Rectal smooth muscle tissue (tissue), 1 donor: Measurements from ENCODE around the gene PRR7.
A peak's percentile ranks its signal among the peaks of the same experiment; 100 is the strongest.

Experiments used
- H3K27ac ChIP-seq: one replicate; pipeline ENCODE4 v1.7.0; 2013; ENCODE audit warnings: low read depth, low read length, inconsistent platforms
- H3K27me3 ChIP-seq: one replicate; pipeline ENCODE4 v1.7.0; 2013; ENCODE audit warnings: low read length; ENCODE audit not compliant: control insufficient read depth, insufficient read depth
- H3K36me3 ChIP-seq: one replicate; pipeline ENCODE4 v1.7.0; 2013; ENCODE audit warnings: low read length; ENCODE audit not compliant: control insufficient read depth, insufficient read depth
- H3K4me1 ChIP-seq: one replicate; pipeline ENCODE4 v1.7.0; 2013; ENCODE audit warnings: low read length; ENCODE audit not compliant: control insufficient read depth, insufficient read depth
- H3K4me3 ChIP-seq: one replicate; pipeline ENCODE4 v1.7.0; 2013; ENCODE audit warnings: low read length
- H3K9ac ChIP-seq: one replicate; pipeline ENCODE4 v1.7.0; 2013; ENCODE audit warnings: low read length

Gene PRR7

GRCh38 chr5:177427211-177427822, 19.3 kb upstream of the PRR7 start:
- no peaks in the 10 kb centered on the region for H3K27me3 ChIP-seq
- peaks cover 11% of the 10 kb centered on the region for H3K4me1 ChIP-seq
- peak overlapping the region; percentile 87 for H3K9ac ChIP-seq
- H3K4me3 ChIP-seq = peak overlapping the region; percentile 81
- H3K27ac ChIP-seq = peak overlapping the region; percentile 84
- H3K36me3 ChIP-seq = peaks cover 8% of the 10 kb centered on the region

DNA sequence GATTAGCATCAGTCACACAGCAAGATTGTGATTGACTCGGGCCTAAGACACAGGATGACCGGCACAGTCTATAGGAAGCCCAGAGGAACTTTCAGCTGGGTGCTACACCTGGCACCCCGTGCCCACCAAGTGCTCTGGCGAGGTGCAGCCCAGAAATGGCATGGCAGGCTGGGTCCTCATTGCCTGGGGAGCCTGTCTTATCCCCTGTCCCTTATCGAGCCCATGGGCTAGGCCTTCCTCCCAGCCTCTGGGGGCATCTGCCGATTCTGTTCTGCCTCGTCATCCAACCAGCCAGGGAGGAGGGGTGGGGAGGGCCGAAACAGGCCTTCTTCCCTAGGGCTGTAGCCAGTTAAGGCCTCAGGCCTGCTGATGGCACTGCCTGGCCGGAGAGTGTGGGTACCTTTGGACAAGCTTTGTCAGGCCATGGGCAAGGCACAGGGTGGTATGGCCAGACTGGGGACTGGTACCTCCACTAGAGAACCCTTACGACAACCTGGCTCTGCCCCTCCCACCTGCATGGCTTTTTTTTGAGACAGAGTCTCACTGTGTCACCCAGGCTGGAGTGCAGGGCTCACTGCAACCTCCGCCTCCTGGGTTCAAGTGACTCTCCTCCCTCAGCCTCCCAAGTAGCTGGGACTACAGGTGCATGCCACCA, 18.6 kb upstream of the PRR7 start:
- H3K9ac ChIP-seq = no peak overlapping the region
- peaks cover 11% of the 10 kb centered on the region for H3K4me1 ChIP-seq
- peak overlapping the region; percentile 81 for H3K4me3 ChIP-seq
- H3K36me3 ChIP-seq = peaks cover 11% of the 10 kb centered on the region
- H3K27ac ChIP-seq = no peak overlapping the region
- no peaks in the 10 kb centered on the region for H3K27me3 ChIP-seq

DNA sequence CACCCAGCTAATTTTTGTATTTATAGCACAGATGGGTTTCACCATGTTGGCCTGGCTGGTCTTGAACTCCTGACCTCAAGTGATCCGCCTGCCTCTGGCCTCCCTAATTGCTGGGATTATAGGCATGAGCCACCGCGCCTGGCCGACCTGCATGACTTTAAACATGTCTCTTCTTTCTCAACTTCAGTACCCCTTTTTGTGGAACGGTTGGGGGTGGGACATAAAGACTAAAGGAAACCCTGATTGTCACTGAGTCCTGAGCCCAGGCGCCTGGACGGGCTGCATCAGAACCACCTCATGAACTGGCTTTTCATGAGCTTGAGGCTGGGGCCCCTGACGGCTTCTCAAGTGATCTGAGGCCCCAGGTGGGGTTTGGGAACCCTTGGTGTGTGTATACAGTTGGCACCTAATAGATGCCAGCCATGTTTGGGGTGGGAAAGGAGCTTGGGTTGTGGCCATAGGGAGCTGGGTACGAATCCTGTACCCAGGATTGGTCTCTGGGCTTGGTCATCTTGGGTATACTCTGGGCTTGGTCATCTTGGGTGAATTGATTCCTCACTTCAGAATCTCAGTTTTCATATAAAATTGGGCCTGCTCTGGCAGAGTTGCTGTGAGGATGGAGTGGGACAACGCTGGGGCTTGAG, 17.9 kb upstream of the PRR7 start:
- H3K4me1 ChIP-seq = peaks cover 11% of the 10 kb centered on the region
- no peaks in the 10 kb centered on the region for H3K27me3 ChIP-seq
- no peak overlapping the region for H3K27ac ChIP-seq
- H3K9ac ChIP-seq = no peak overlapping the region
- peaks cover 14% of the 10 kb centered on the region for H3K36me3 ChIP-seq
- H3K4me3 ChIP-seq = no peak overlapping the region

DNA sequence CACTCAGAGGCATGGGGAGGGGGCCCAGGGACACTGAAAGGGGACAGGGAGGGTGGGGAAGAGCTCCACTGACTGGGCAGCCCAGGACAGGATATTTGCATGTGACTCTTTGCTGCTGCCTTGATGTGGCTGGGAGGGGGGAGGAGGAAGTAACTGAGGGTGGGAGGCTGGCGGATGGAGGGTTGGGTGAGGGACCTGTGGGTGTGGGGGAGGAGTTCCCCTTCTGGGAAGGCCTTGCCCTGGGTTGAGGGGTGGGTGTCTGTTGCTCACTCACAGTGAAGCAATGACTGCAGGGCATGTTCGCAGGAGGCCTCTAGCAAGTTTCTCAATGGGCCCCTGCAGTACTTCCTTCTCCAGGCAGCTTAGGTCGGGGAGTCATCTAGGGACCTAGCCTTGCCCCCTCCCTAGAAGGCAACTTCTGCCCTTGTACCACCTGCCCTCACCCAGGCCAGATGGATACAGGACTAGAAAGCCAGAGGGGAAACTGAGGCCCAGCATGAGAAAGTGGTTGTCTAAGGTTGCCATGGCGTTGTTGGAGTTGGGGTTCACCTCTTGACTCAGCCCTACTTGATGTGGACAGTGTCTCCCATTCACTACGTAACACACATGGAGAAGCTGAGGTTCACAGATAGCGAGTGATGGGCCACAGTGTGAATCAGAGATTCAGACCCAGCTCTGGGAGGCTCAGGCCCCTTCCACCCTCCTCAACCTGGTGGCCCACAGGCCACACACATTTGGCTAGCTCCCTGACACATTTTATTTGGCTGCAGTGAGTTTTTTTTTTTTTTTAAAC, 17.2 kb upstream of the PRR7 start:
- Histone ChIP-seq H3K4me3 (no peak overlapping the region), H3K36me3 (peaks cover 19% of the 10 kb centered on the region), H3K9ac (no peak overlapping the region), H3K27me3 (no peaks in the 10 kb centered on the region), H3K27ac (no peak overlapping the region), H3K4me1 (peaks cover 11% of the 10 kb centered on the region)

- Histone ChIP-seq H3K4me1 (peaks cover 11% of the 10 kb centered on the region), H3K4me3 (no peak overlapping the region), H3K36me3 (peaks cover 23% of the 10 kb centered on the region), H3K27me3 (no peaks in the 10 kb centered on the region), H3K27ac (no peak overlapping the region), H3K9ac (no peak overlapping the region)
Observed at GRCh38 chr5:177430140-177430951, 16.3 kb upstream of the PRR7 start.

GRCh38 chr5:177430972-177431316, 15.7 kb upstream of the PRR7 start:
- Histone ChIP-seq H3K27ac (no peak overlapping the region), H3K36me3 (peaks cover 25% of the 10 kb centered on the region), H3K27me3 (no peaks in the 10 kb centered on the region), H3K4me1 (peaks cover 7% of the 10 kb centered on the region), H3K9ac (no peak overlapping the region), H3K4me3 (no peak overlapping the region)

DNA sequence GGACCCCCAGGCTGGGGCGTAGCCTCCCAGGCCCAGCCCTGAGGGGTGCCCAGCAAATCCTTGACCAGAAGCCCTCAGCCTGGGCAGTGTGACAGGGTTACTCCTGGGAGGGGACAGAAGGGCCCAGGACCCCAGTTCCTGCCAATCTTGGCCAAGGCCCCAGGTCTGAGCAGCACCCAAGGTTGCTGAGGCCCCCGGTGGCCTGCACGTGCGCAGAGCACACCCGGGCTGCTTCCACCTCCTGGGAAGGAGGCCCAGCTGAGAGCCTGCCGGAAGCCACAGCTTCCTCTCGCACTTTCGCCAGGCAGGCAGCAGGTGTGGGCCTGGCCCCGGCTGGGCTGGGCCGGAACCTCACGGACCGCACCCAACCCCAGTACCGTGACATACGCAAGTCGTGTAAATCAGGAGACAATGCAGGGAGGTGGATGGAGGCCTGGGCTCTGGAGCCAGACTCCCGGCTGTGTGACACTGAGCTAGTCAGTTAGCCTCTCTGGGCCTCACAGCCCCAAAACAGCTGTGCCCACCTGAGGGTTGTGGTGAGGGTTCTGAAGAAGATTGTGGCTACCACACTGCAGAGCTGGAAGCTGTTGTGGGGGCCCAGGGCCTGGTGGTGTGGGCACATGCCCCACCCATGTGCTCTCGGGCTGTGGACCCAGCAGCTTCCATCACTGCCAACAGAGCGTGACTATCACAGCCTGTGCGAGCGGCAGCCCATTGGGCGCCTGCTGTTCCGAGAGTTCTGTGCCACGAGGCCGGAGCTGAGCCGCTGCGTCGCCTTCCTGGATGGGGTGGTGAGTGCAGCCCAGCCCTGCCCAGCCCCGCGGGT, 15.1 kb upstream of the PRR7 start:
- H3K27me3 ChIP-seq = no peaks in the 10 kb centered on the region
- peak overlapping the region; percentile 23 for H3K4me3 ChIP-seq
- H3K36me3 ChIP-seq = peaks cover 29% of the 10 kb centered on the region
- peaks cover 7% of the 10 kb centered on the region for H3K4me1 ChIP-seq
- H3K9ac ChIP-seq = no peak overlapping the region
- H3K27ac ChIP-seq = peak overlapping the region; percentile 10

GRCh38 chr5:177432143-177432838, 14.3 kb upstream of the PRR7 start:
- peaks cover 4% of the 10 kb centered on the region for H3K4me1 ChIP-seq
- peak overlapping the region; percentile 10 for H3K27ac ChIP-seq
- H3K4me3 ChIP-seq = peak overlapping the region; percentile 23
- no peaks in the 10 kb centered on the region for H3K27me3 ChIP-seq
- H3K36me3 ChIP-seq = peaks cover 31% of the 10 kb centered on the region
- H3K9ac ChIP-seq = peak overlapping the region; percentile 6

- Histone ChIP-seq H3K27me3 (no peaks in the 10 kb centered on the region), H3K4me1 (no peaks in the 10 kb centered on the region), H3K9ac (no peak overlapping the region), H3K36me3 (peaks cover 31% of the 10 kb centered on the region), H3K27ac (no peak overlapping the region), H3K4me3 (no peak overlapping the region)
Observed at GRCh38 chr5:177432839-177433657, 13.6 kb upstream of the PRR7 start.

DNA sequence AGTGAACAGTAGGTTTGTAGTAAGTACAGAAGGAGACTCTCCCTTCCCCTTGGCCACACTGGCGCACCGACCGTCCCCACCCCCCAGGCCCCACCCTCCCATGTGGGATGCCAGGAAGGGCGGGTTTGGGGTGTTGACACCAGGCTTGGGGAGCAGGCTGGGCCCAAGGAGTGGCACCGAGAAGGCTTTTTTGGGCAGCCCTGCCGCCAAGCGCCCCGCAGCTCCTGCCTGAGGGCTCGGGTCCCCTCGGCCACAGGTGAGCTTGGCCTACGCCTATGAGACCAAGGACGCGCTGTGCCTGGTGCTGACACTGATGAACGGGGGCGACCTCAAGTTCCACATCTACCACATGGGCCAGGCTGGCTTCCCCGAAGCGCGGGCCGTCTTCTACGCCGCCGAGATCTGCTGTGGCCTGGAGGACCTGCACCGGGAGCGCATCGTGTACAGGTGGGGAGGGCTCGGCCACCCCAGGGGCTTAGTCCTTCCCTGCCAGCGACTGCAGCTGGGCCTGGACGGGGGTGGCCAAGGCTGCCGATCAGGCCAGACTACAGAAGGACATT, 12.9 kb upstream of the PRR7 start:
- peaks cover 33% of the 10 kb centered on the region for H3K36me3 ChIP-seq
- no peak overlapping the region for H3K9ac ChIP-seq
- H3K27ac ChIP-seq = no peak overlapping the region
- no peaks in the 10 kb centered on the region for H3K4me1 ChIP-seq
- H3K4me3 ChIP-seq = no peak overlapping the region
- no peaks in the 10 kb centered on the region for H3K27me3 ChIP-seq
